Osteoblast (primary cell): Measurements from ENCODE around the gene ATP6V1B1. TPM values are rescaled to one million over a fixed set of nuclear protein-coding genes. Genes with fewer than 3 reads are reported as not detected.

Experiments
- DNase-seq: peaks from one replicate; pipeline ENCODE4 v3.0.0; 2011; ENCODE audit warnings: low spot score, mixed read lengths; ENCODE audit not compliant: insufficient read length; ENCODE audit errors: missing footprints
- H2AFZ ChIP-seq: 2 replicates; pipeline ENCODE4 v1.6.0; 2011; ENCODE audit warnings: mild to moderate bottlenecking, low read length
- H3K27ac ChIP-seq: 2 replicates; pipeline ENCODE4 v1.5.1; 2011; ENCODE audit warnings: mild to moderate bottlenecking, low read depth, low read length, moderate library complexity
- H3K27me3 ChIP-seq: 2 replicates; pipeline ENCODE4 v1.6.0; 2012; ENCODE audit warnings: mild to moderate bottlenecking, control low read depth, inconsistent platforms, low read length, moderate library complexity; ENCODE audit not compliant: insufficient read depth
- H3K36me3 ChIP-seq: 2 replicates; pipeline ENCODE4 v1.5.1; 2011; ENCODE audit warnings: mild to moderate bottlenecking, low read length, control low read depth, moderate library complexity; ENCODE audit not compliant: insufficient read depth
- H3K4me1 ChIP-seq: 2 replicates; pipeline ENCODE4 v1.5.1; 2011; ENCODE audit warnings: mild to moderate bottlenecking, low read length, control low read depth, moderate library complexity; ENCODE audit not compliant: insufficient read depth
- H3K4me2 ChIP-seq: 2 replicates; pipeline ENCODE4 v1.6.0; 2011; ENCODE audit warnings: mild to moderate bottlenecking, low read length; ENCODE audit not compliant: insufficient read depth
- H3K4me3 ChIP-seq: fragments of 200-600 bp; sonication (generic); 3 replicates; pipeline ENCODE4 v1.5.1; 2012; ENCODE audit warnings: mild to moderate bottlenecking, low read length, inconsistent platforms; ENCODE audit not compliant: insufficient read depth
- H3K79me2 ChIP-seq: 2 replicates; pipeline ENCODE4 v1.6.0; 2012; ENCODE audit warnings: mild to moderate bottlenecking, low read length, control low read depth, inconsistent platforms; ENCODE audit not compliant: insufficient read depth
- H3K9me3 ChIP-seq: 2 replicates; pipeline ENCODE4 v1.5.1; 2011; ENCODE audit warnings: low read depth, low read length, control low read depth
- H4K20me1 ChIP-seq: 2 replicates; pipeline ENCODE4 v1.6.0; 2012; ENCODE audit warnings: mild to moderate bottlenecking, low read length, control low read depth; ENCODE audit not compliant: insufficient read depth
- CTCF ChIP-seq: IDR thresholded peaks from 2 replicates; pipeline ENCODE4 v1.5.1; 2011; ENCODE audit warnings: mild to moderate bottlenecking, low read depth, low read length, moderate library complexity; ENCODE audit errors: extremely low read depth
- total RNA-seq: library from RNA; depleted of rRNA; stranded (reverse); fragments of >200 nt; gene quantifications from 2 replicates; pipeline ENCODE4 v1.2.3, GENCODE V29; 2012

The ATP6V1B1 gene
- total RNA-seq, 1 donor: 2.5 TPM

- no peak overlapping the region for H2AFZ ChIP-seq
- no peak for TF ChIP-seq CTCF
- no peak overlapping the region for H3K4me2 ChIP-seq
- peak; percentile 80 for DNase-seq
- H4K20me1 ChIP-seq: no peaks in the 10 kb centered on the region
- H3K27me3 ChIP-seq: peaks cover 100% of the 10 kb centered on the region
- no peaks in the 10 kb centered on the region for H3K36me3 ChIP-seq
- no peaks in the 10 kb centered on the region for H3K79me2 ChIP-seq
- H3K4me3 ChIP-seq: no peak overlapping the region
- peaks cover 2% of the 10 kb centered on the region for H3K4me1 ChIP-seq
- no peaks in the 10 kb centered on the region for H3K9me3 ChIP-seq
- H3K27ac ChIP-seq: no peak overlapping the region
Measured at GRCh38 chr2:70891572-70892357, 43.9 kb upstream of the ATP6V1B1 start.

GRCh38 chr2:70892750-70893149 lies 43.0 kb upstream of the ATP6V1B1 start:
- DNase-seq: no peak
- Histone ChIP-seq H3K9me3 (no peaks in the 10 kb centered on the region), H3K4me2 (no peak overlapping the region), H2AFZ (no peak overlapping the region), H3K27me3 (peaks cover 100% of the 10 kb centered on the region), H3K79me2 (no peaks in the 10 kb centered on the region), H3K4me1 (no peaks in the 10 kb centered on the region), H3K4me3 (no peak overlapping the region), H3K36me3 (no peaks in the 10 kb centered on the region), H3K27ac (no peak overlapping the region), H4K20me1 (no peaks in the 10 kb centered on the region)
- no peak for TF ChIP-seq CTCF

- no peak for TF ChIP-seq CTCF
- no peaks in the 10 kb centered on the region for H3K9me3 ChIP-seq
- H2AFZ ChIP-seq: no peak overlapping the region
- H4K20me1 ChIP-seq: no peaks in the 10 kb centered on the region
- no peaks in the 10 kb centered on the region for H3K79me2 ChIP-seq
- H3K4me1 ChIP-seq: no peaks in the 10 kb centered on the region
- H3K4me3 ChIP-seq: no peak overlapping the region
- no peaks in the 10 kb centered on the region for H3K36me3 ChIP-seq
- peaks cover 100% of the 10 kb centered on the region for H3K27me3 ChIP-seq
- no peak overlapping the region for H3K4me2 ChIP-seq
- peak; percentile 68 for DNase-seq
- no peak overlapping the region for H3K27ac ChIP-seq
Measured at GRCh38 chr2:70893186-70893585, 42.5 kb upstream of the ATP6V1B1 start.

GRCh38 chr2:70894765-70895164 lies 40.9 kb upstream of the ATP6V1B1 start:
- no peaks in the 10 kb centered on the region for H3K79me2 ChIP-seq
- DNase-seq: no peak
- no peak overlapping the region for H2AFZ ChIP-seq
- no peaks in the 10 kb centered on the region for H3K9me3 ChIP-seq
- peaks cover 100% of the 10 kb centered on the region for H3K27me3 ChIP-seq
- no peak for TF ChIP-seq CTCF
- H3K4me2 ChIP-seq: no peak overlapping the region
- no peaks in the 10 kb centered on the region for H3K36me3 ChIP-seq
- H4K20me1 ChIP-seq: no peaks in the 10 kb centered on the region
- no peaks in the 10 kb centered on the region for H3K4me1 ChIP-seq
- no peak overlapping the region for H3K27ac ChIP-seq
- no peak overlapping the region for H3K4me3 ChIP-seq
